ENCODE results near the gene DNAJA4. TPM values are rescaled to one million over a fixed set of nuclear protein-coding genes. Genes with fewer than 3 reads are reported as not detected.

Gene DNAJA4
- total and polyA plus RNA-seq, 2 of the 8 experiments (the other 6 are each of a cell fraction or from before 2014, with no cell fraction given) = 3.6 to 6.2 TPM

DNA sequence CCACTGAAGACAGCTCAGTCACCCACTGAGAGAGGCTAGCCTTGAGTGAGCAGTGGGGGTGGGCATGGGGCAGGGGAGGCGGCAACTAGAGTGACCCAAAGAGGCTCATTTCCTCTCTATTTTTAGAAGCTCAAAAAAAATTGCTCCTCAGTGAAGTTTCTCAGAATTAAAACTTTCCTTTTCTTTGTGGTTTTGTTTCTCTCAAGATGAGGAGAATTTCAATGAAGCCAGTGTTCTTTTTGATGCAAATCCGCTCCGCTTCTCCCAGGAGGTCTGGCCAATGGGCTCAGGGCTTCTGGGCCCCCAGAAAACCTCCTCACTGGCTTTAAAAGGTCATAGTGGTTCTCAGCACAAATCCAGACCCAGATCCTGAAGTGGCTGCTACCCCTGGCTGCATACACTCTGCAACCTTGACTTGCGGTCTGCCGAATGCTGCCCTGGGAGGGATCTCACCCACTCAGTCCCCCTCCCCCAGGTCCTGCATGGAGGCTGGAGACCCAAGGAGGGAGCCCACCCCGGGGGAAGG lies 29.8 kb upstream of the DNAJA4 start, which contains the start of gene ACSBG1:
ACSBG1 (minus strand) TSS at position 51 of the 526 bp plus-strand sequence. CDS start 64 bp downstream, outside the sequence.
- peak within 1 kb of the TSS; percentile 11 for H4K8ac ChIP-seq (ENCODE audit: extremely low read depth, insufficient read depth, low read length)
- no peak within 1 kb of the TSS for H3K23ac ChIP-seq (ENCODE audit: insufficient read length)
- H2BK15ac ChIP-seq (ENCODE audit: low read length) = peak within 1 kb of the TSS; percentile 92; the same call in 1 of the 2 replicates
- peak within 1 kb of the TSS; percentile 73 for H4K5ac ChIP-seq (ENCODE audit: insufficient read length, low read depth, low read length)
- H2BK12ac ChIP-seq (ENCODE audit: low read depth, low read length) = peak within 1 kb of the TSS; percentile 92; the same call in 1 of the 2 replicates
- H2AK5ac ChIP-seq (ENCODE audit: low read depth, low read length) = no peak within 1 kb of the TSS
- H3K23me2 ChIP-seq (ENCODE audit: low read depth, low read length) = no peaks in the 10 kb centered on the region; the same call in 1 of the 2 replicates
- ChIA-PET CTCF (ENCODE audit: partially characterized antibody) (interaction anchor here (0.8 to 16.2 kb wide), 5 partner anchors 10 to 115 kb away, joined by 4 to 285 read pairs (median 4); no protein-coding TSS in a partner anchor), POLR2A (ENCODE audit: partially characterized antibody) (no interaction called here)
- no peaks in the 10 kb centered on the region for H3K9me3 ChIP-seq (ENCODE audit: insufficient read depth in 2 of 2, low read depth in 1 of 2, low read length in 1 of 2)
- H4K20me1 ChIP-seq (replicated peaks in 1 of 2; ENCODE audit: control insufficient read depth in 1 of 2, insufficient read depth in 2 of 2, low read length in 2 of 2) = no peaks in the 10 kb centered on the region
- H3K4me1 ChIP-seq (replicated peaks in 1 of 4; ENCODE audit: control insufficient read depth in 3 of 4, insufficient read depth in 4 of 4, low read length in 3 of 4) = peaks cover 6 to 16% (median 14%) of the 10 kb centered on the region in 4 experiments
- DNase-seq (ENCODE audit: low read depth in 1 of 2, low spot score in 2 of 2) (no peak), FAIRE-seq (no peak)
- H3K4me3 ChIP-seq (ENCODE audit: extremely low read depth in 1 of 4, insufficient read depth in 2 of 4, low read depth in 3 of 4, low read length in 4 of 4) = peak within 1 kb of the TSS in 2 of 4 experiments; percentile 0 to 9; a peak in 1 of 8 replicates
- H3K4me2 ChIP-seq (ENCODE audit: insufficient read depth in 1 of 2, low read depth in 2 of 2, low read length in 2 of 2) = peak within 1 kb of the TSS; percentile 5 to 11; a peak in 2 of 4 replicates
- H2BK20ac ChIP-seq (ENCODE audit: low read length) = peak within 1 kb of the TSS; percentile 100
- no peak within 1 kb of the TSS; a peak in 1 of 7 replicates for H3K9ac ChIP-seq (replicated peaks in 1 of 4; ENCODE audit: extremely low read depth in 1 of 4, low read depth in 3 of 4, low read length in 3 of 4)
- H2BK120ac ChIP-seq (replicated peaks; ENCODE audit: low read depth, low read length) = peak within 1 kb of the TSS; percentile 82
- H3K4ac ChIP-seq (replicated peaks; ENCODE audit: insufficient read length, low read depth, low read length) = peak within 1 kb of the TSS; percentile 81
- H2AFZ ChIP-seq (ENCODE audit: low read length) = peak within 1 kb of the TSS; percentile 74
- H3K18ac ChIP-seq (ENCODE audit: extremely low read depth, low read length) = peak within 1 kb of the TSS; percentile 97
- no peak within 1 kb of the TSS; the same call in 1 of the 2 replicates for H3K27ac ChIP-seq (ENCODE audit: low read depth, low read length)
- TF ChIP-seq SRF (IDR thresholded peaks at IDR 0.05; ENCODE audit: low read depth, low read length) (0 out of 2 replicates have a peak, but pooled peaks have one; percentile 19), MAFK (IDR thresholded peaks at IDR 0.05; ENCODE audit: low read depth, low read length) (no peak)
- H3K56ac ChIP-seq (replicated peaks; ENCODE audit: insufficient read length, low read depth, low read length) = no peak within 1 kb of the TSS
- H3K14ac ChIP-seq (ENCODE audit: insufficient read length) = no peak within 1 kb of the TSS
- peak within 1 kb of the TSS; percentile 93 for H4K91ac ChIP-seq (replicated peaks; ENCODE audit: insufficient read length, low read length)
- WGBS, 2 experiments (ENCODE audit: extremely low coverage in 1 of 2, insufficient coverage in 1 of 2, insufficient read length in 1 of 2, insufficient replicate concordance in 2 of 2, low coverage in 1 of 2, low lambda C conversion rate in 2 of 2, missing lambda C conversion rate in 1 of 2) = 49% methylated on average over 6 of the region's 6 CpGs; no CpG with 5 or more reads in 1 of the 2 experiments
- peak within 1 kb of the TSS; percentile 86; the same call in 1 of the 2 replicates for H2BK5ac ChIP-seq (ENCODE audit: low read depth, low read length)
- no peaks in the 10 kb centered on the region for H3K79me2 ChIP-seq (ENCODE audit: control insufficient read depth in 1 of 2, insufficient read depth in 2 of 2, low read length in 2 of 2)
- no peaks in the 10 kb centered on the region for H3K27me3 ChIP-seq (replicated peaks in 1 of 4; ENCODE audit: control insufficient read depth in 3 of 4, extremely low read depth in 1 of 4, insufficient read depth in 3 of 4, low read length in 3 of 4)
- H3K79me1 ChIP-seq (ENCODE audit: low read depth, low read length) = no peaks in the 10 kb centered on the region
- no peaks in the 10 kb centered on the region for H3K36me3 ChIP-seq (ENCODE audit: control insufficient read depth in 2 of 4, insufficient read depth in 4 of 4, low read length in 3 of 4)
